Skeletal muscle tissue (tissue), 4 donors: ENCODE data around the gene CREBZF. TPM values are rescaled to one million over a fixed set of nuclear protein-coding genes. Genes with fewer than 3 reads are reported as not detected.
A peak's percentile ranks its signal among the peaks of the same experiment; 100 is the strongest.

Experiments
- H3K27ac ChIP-seq: one replicate; pipeline ENCODE4 v1.7.0; 2013; ENCODE audit warnings: mild to moderate bottlenecking, low read depth, low read length, inconsistent platforms
- H3K27me3 ChIP-seq, 3 donors: one replicate each; pipeline ENCODE4 v1.7.0; 2013; ENCODE audit warnings: low read length in 3 of 3; ENCODE audit not compliant: control insufficient read depth in 3 of 3, insufficient read depth in 3 of 3
- H3K36me3 ChIP-seq, 3 donors: one replicate each; pipeline ENCODE4 v1.7.0; 2013; ENCODE audit warnings: low read length in 3 of 3; ENCODE audit not compliant: control insufficient read depth in 3 of 3, insufficient read depth in 3 of 3
- H3K4me1 ChIP-seq, 3 donors: one replicate each; pipeline ENCODE4 v1.7.0; 2013; ENCODE audit warnings: low read length in 3 of 3, mild to moderate bottlenecking in 3 of 3; ENCODE audit not compliant: control insufficient read depth in 3 of 3, insufficient read depth in 3 of 3
- H3K4me3 ChIP-seq, 3 donors: one replicate each; pipeline ENCODE4 v1.7.0; 2013; ENCODE audit warnings: low read length in 3 of 3
- H3K9ac ChIP-seq, 3 donors: one replicate each; pipeline ENCODE4 v1.7.0; 2013; ENCODE audit warnings: low read length in 3 of 3, mild to moderate bottlenecking in 3 of 3, moderate library complexity in 2 of 3, low read depth in 1 of 3
- H3K9me3 ChIP-seq, 3 donors: one replicate each; pipeline ENCODE4 v1.7.0; 2013; ENCODE audit warnings: low read length in 3 of 3; ENCODE audit not compliant: control insufficient read depth in 3 of 3
- total RNA-seq: library from RNA; depleted of rRNA; stranded (reverse); fragments of >200 nt; gene quantifications from one replicate; pipeline ENCODE4 v1.2.3, GENCODE V29; 2014
- donor health status: Osteomylitis.

The CREBZF gene
- total RNA-seq, 1 donor from 2014 or later = 28.7 TPM

GRCh38 chr11:85695546-85695945, 30.6 kb upstream of the CREBZF start:
- H3K4me1 ChIP-seq = no peaks in the 10 kb centered on the region
- no peak overlapping the region for H3K9ac ChIP-seq
- H3K9me3 ChIP-seq = no peaks in the 10 kb centered on the region
- H3K36me3 ChIP-seq = peaks cover 0 to 14% (median 9%) of the 10 kb centered on the region in 3 donors
- no peak overlapping the region for H3K4me3 ChIP-seq
- H3K27me3 ChIP-seq = no peaks in the 10 kb centered on the region
- H3K27ac ChIP-seq = no peak overlapping the region

GRCh38 chr11:85694385-85694980, 29.6 kb upstream of the CREBZF start:
- Histone ChIP-seq H3K27me3 (no peaks in the 10 kb centered on the region), H3K9ac (no peak overlapping the region), H3K36me3 (peaks cover 0 to 14% (median 9%) of the 10 kb centered on the region in 3 donors)

GRCh38 chr11:85685820-85686459, 21.0 kb upstream of the CREBZF start, which contains the start of gene CCDC89:
Gene CCDC89 (minus strand): TSS chr11:85686195. CDS start chr11:85686130, 65 bp downstream.
- Histone ChIP-seq H3K27ac (peak within 1 kb of the TSS; percentile 71), H3K9me3 (no peaks in the 10 kb centered on the region), H3K4me3 (peak within 1 kb of the TSS; percentile 65 to 81 (median 80)), H3K36me3 (no peaks in the 10 kb centered on the region), H3K27me3 (no peaks in the 10 kb centered on the region), H3K9ac (peak within 1 kb of the TSS; percentile 51 to 72 (median 66)), H3K4me1 (peaks cover 15 to 33% (median 16%) of the 10 kb centered on the region in 3 donors)

More at GRCh38 chr11:85694385-85694980, 29.6 kb upstream of the CREBZF start:
- Histone ChIP-seq H3K4me3 (no peak overlapping the region), H3K4me1 (no peaks in the 10 kb centered on the region), H3K27ac (no peak overlapping the region), H3K9me3 (no peaks in the 10 kb centered on the region)

GRCh38 chr11:85685125-85685819, 20.3 kb upstream of the CREBZF start:
- Histone ChIP-seq H3K27me3 (no peaks in the 10 kb centered on the region), H3K9ac (peak overlapping the region; percentile 51 to 72 (median 66)), H3K4me3 (peak overlapping the region; percentile 65 to 81 (median 80)), H3K9me3 (no peaks in the 10 kb centered on the region), H3K36me3 (no peaks in the 10 kb centered on the region), H3K27ac (peak overlapping the region; percentile 71), H3K4me1 (peaks cover 15 to 33% (median 16%) of the 10 kb centered on the region in 3 donors)

- Histone ChIP-seq H3K36me3 (no peaks in the 10 kb centered on the region), H3K9ac (peak overlapping the region; percentile 74 to 83 (median 82)), H3K27me3 (no peaks in the 10 kb centered on the region), H3K4me1 (peaks cover 15 to 33% (median 16%) of the 10 kb centered on the region in 3 donors), H3K4me3 (peak overlapping the region; percentile 74 to 87 (median 85)), H3K27ac (no peak overlapping the region), H3K9me3 (no peaks in the 10 kb centered on the region)
These were observed 17.7 kb upstream of the CREBZF start for GRCh38 chr11:85682330-85683305.

GRCh38 chr11:85680897-85681296, 16.0 kb upstream of the CREBZF start:
- Histone ChIP-seq H3K27me3 (no peaks in the 10 kb centered on the region), H3K9ac (no peak overlapping the region), H3K4me3 (no peak overlapping the region), H3K27ac (no peak overlapping the region), H3K4me1 (peaks cover 11 to 28% (median 12%) of the 10 kb centered on the region in 3 donors), H3K36me3 (no peaks in the 10 kb centered on the region), H3K9me3 (no peaks in the 10 kb centered on the region)

- H3K27ac ChIP-seq = no peak overlapping the region
- no peak overlapping the region for H3K4me3 ChIP-seq
- no peaks in the 10 kb centered on the region for H3K36me3 ChIP-seq
- H3K4me1 ChIP-seq = peaks cover 0 to 15% (median 0%) of the 10 kb centered on the region in 3 donors
- no peaks in the 10 kb centered on the region for H3K27me3 ChIP-seq
- H3K9me3 ChIP-seq = no peaks in the 10 kb centered on the region
- H3K9ac ChIP-seq = no peak overlapping the region
These were observed 14.6 kb upstream of the CREBZF start for GRCh38 chr11:85679576-85679975.

GRCh38 chr11:85673393-85673792, 8.5 kb upstream of the CREBZF start:
- Histone ChIP-seq H3K9me3 (no peaks in the 10 kb centered on the region), H3K27me3 (no peaks in the 10 kb centered on the region), H3K4me3 (no peak overlapping the region), H3K4me1 (no peaks in the 10 kb centered on the region), H3K27ac (no peak overlapping the region), H3K9ac (no peak overlapping the region), H3K36me3 (no peaks in the 10 kb centered on the region)

- H3K36me3 ChIP-seq = no peaks in the 10 kb centered on the region
- no peaks in the 10 kb centered on the region for H3K27me3 ChIP-seq
- no peak overlapping the region for H3K4me3 ChIP-seq
These were observed 7.4 kb upstream of the CREBZF start for GRCh38 chr11:85672105-85672902.

More at GRCh38 chr11:85672105-85672902, 7.4 kb upstream of the CREBZF start:
- Histone ChIP-seq H3K27ac (no peak overlapping the region), H3K9me3 (no peaks in the 10 kb centered on the region), H3K4me1 (no peaks in the 10 kb centered on the region), H3K9ac (no peak overlapping the region)
